Heart left ventricle (tissue), 16 donors: Measurements from ENCODE around the gene TSSC4. TPM values are rescaled to one million over a fixed set of nuclear protein-coding genes. Genes with fewer than 3 reads are reported as not detected.

ENCODE experiments used
- ATAC-seq, 4 donors: fragments of 200-7000 bp; cut with Tn5 transposase; one replicate each; pipeline ENCODE4 v1.9.1; 2020 to 2022; ENCODE audit warnings: moderate library complexity in 4 of 4, mild to moderate bottlenecking in 3 of 4, moderate number of reproducible peaks in 1 of 4
- DNase-seq, 5 donors: peaks; one replicate each; pipeline ENCODE4 v3.0.0-alpha.2; 2020
- H3K27ac ChIP-seq, 12 donors: fragments of 200-600 bp; sonication (generic) in 4 of 12; one replicate each; pipeline versions ENCODE4 v1.5.0 to v1.8.0; 2016 to 2022; ENCODE audit warnings: mild to moderate bottlenecking in 2 of 12
- H3K27me3 ChIP-seq, 9 donors: fragments of 200-600 bp; sonication (generic) in 2 of 9; one replicate each; pipeline versions ENCODE4 v1.5.1 to v1.8.0; 2016 to 2022; ENCODE audit warnings: mild to moderate bottlenecking in 3 of 9
- H3K36me3 ChIP-seq, 9 donors: fragments of 200-600 bp; sonication (generic) in 2 of 9; one replicate each; pipeline versions ENCODE4 v1.5.0 to v1.8.0; 2018 to 2022; ENCODE audit warnings: mild to moderate bottlenecking in 2 of 9
- H3K4me1 ChIP-seq, 12 donors: fragments of 200-600 bp; sonication (generic) in 4 of 12; one replicate each; pipeline versions ENCODE4 v1.5.0 to v1.8.0; 2016 to 2022; ENCODE audit warnings: mild to moderate bottlenecking in 3 of 12
- H3K4me3 ChIP-seq, 12 donors: fragments of 200-600 bp; sonication (generic) in 4 of 12; one replicate each; pipeline versions ENCODE4 v1.5.0 to v1.8.0; 2017 to 2022; ENCODE audit warnings: mild to moderate bottlenecking in 9 of 12, moderate library complexity in 4 of 12
- H3K9me3 ChIP-seq, 12 donors: fragments of 200-600 bp; sonication (generic) in 4 of 12; one replicate each; pipeline versions ENCODE4 v1.5.0 to v1.8.0; 2016 to 2022; ENCODE audit warnings: mild to moderate bottlenecking in 1 of 12
- CTCF ChIP-seq, 12 donors: fragments of 200-600 bp; sonication (generic) in 4 of 12; IDR thresholded peaks; one replicate each; pipeline versions ENCODE4 v1.5.0 to v1.8.0; 2018 to 2022; ENCODE audit warnings: antibody characterized with exemption in 12 of 12, mild to moderate bottlenecking in 5 of 12
- POLR2A ChIP-seq, 2 donors: fragments of 450-650 bp; IDR thresholded peaks; one replicate each; pipeline ENCODE4 v1.6.1; 2017; ENCODE audit warnings: antibody characterized with exemption in 2 of 2, mild to moderate bottlenecking in 2 of 2, moderate library complexity in 2 of 2
- WGBS, 4 donors: extraction: QIAGEN DNeasy Blood & Tissue Kit in 2 of 4; methylation state at CpG; one replicate each; pipeline versions ENCODE4 v1.1.5 to v1.1.7; 2013 to 2018; 5-methylcytosine and 5-hydroxymethylcytosine counted together
- intact Hi-C, 10 donors: fragments of 100-400 bp; cut with DNase I; formaldehyde crosslinking; loops; one replicate each; pipeline versions ENCODE4 v1.11.1 to v1.14.2; 2022
- polyA plus RNA-seq, 2 donors: library from polyadenylated mRNA; stranded (reverse); fragments of 200-250 nt; gene quantifications; one replicate each; pipeline ENCODE4 v1.2.3, GENCODE V29; 2013
- total RNA-seq, 9 donors: library from RNA; depleted of rRNA in 2 of 9; stranded (reverse); fragments of >200 nt in 2 of 9; fragmentation: NEBNext Ultra II Directional in 3 of 9; extraction: Animal tissue kit (Norgen Biotek cat#: 25700) in 3 of 9; gene quantifications; one replicate each; pipeline versions ENCODE4 v1.1.0 to v1.2.4, GENCODE V29; 2016 to 2023
- donor health status: ischemic (EF 13 %, LVEDD 7.1; RV severe dilation, severe dysfunction).
- donor health status: healthy with polysubstance abuse.
- donor health status: DM: no; HTN: yes; CAD: no.
- donor health status: DM: no; HTN: no; CAD: no.
- donor health status: ischemic (EF 25% LVEDD 6.9; RV normal size, moderate dysfunction).
- donor health status: ischemic (EF 25% LVEDD 5.7; RV mildly dilated, moderate dysfunction).
- donor health status: healthy.
- donor health status: DM: yes; HTN: yes; CAD: no.
- donor health status: ischemic (EF 35%, LVEDD 5.7; RV mildly dilated, moderate dysfunction).
- donor health status: nonischemic (EF 11% LVEDD 7.7; RV severe dilation, severe dysfunction).
- donor health status: DM: yes; HTN: yes; CAD: no.
- donor health status: PGD.
- donor health status: ischemic (EF 29% LVEDD 5.4; RV normal size, mild dysfunction).
- donor health status: nonischemic (EF 23%, LVEDD 6.1; RV moderate dilation, normal function).

Gene TSSC4
- total and polyA plus RNA-seq, 11 donors: 23.4 to 75.9 (median 37.2) TPM

GRCh38 chr11:2389377-2390026 lies 11.0 kb upstream of the TSSC4 start:
- Histone ChIP-seq H3K9me3 (no peaks in the 10 kb centered on the region), H3K27me3 (no peaks in the 10 kb centered on the region), H3K4me1 (peaks cover 26 to 88% (median 69%) of the 10 kb centered on the region in 12 donors), H3K36me3 (peaks cover 0 to 84% (median 46%) of the 10 kb centered on the region in 9 donors), H3K27ac (peak overlapping the region in 11 of 12 donors; percentile 18 to 90 (median 55)), H3K4me3 (no peak overlapping the region)
- TF ChIP-seq CTCF (IDR thresholded peaks at IDR 0.05): peak in 1 of 12 donors; percentile 7
- TF ChIP-seq POLR2A (IDR thresholded peaks at IDR 0.05): no peak
- ATAC-seq (peak in 1 of 4 donors; percentile 8), DNase-seq (no peak)
- intact Hi-C loops: no loop called here
- WGBS, 4 donors: 31 to 44% (median 40%) methylated on average over 8 to 14 of the region's 14 CpGs

DNA sequence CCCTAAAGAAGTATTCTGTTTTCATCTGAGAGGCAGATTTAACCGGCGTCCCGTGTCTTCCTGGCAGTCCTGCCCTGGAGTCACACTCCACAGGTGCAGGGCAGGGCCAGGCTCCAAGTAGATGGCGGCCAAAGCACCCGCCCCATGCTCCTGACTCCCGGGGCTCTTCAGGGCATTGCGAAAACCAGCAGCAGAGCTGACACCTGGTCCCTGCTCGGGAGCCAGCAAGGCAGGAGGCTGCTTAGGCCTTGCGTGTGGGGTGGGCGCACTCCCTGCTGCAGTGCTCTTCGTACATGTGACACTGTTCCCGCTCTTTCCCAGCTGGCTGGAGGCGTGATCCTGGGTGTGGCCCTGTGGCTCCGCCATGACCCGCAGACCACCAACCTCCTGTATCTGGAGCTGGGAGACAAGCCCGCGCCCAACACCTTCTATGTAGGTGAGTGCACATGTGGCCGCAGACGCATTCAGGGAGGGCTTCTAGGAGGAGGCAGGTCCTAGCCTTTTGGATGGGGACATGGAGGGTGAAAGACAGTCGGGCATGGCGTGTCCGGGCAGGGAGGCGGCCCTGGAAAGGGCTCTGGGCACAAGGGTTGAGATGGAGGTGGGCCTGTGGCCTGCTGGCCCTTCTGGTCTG lies 10.3 kb upstream of the TSSC4 start:
- TF ChIP-seq POLR2A (IDR thresholded peaks at IDR 0.05) (no peak), CTCF (IDR thresholded peaks at IDR 0.05) (no peak)
- intact Hi-C loops: no loop called here
- Histone ChIP-seq H3K4me3 (no peak overlapping the region), H3K9me3 (no peaks in the 10 kb centered on the region), H3K36me3 (peaks cover 0 to 85% (median 48%) of the 10 kb centered on the region in 9 donors), H3K4me1 (peaks cover 26 to 81% (median 63%) of the 10 kb centered on the region in 12 donors), H3K27me3 (no peaks in the 10 kb centered on the region), H3K27ac (peak overlapping the region in 11 of 12 donors; percentile 10 to 90 (median 55))
- no peak for ATAC-seq
- whole genome bisulfite sequencing, 4 donors: 70 to 76% (median 72%) methylated on average over 12 to 23 of the region's 23 CpGs
- no peak for DNase-seq

DNA sequence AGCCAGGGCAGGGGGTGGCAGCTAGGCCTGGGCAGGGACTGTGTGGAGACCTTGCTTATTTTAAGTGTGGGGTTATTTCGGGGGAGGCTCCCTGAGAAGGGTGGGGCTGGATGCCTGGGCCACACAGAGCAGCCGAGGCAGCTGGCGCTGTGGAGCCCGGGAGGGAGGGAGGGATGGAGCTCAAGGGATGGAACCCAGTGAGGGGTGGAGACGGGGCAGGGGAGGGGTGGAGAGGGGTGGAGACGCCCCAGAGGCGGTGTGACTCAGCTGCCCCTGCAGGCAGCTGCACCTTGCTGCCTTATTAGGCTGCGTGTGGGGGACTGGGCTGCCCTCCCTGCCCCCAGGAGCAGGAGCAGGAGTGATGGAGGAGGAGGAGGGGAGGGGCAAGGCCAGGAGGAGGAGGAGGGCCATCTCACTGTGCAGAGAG lies 9.8 kb upstream of the TSSC4 start:
- Histone ChIP-seq H3K4me1 (peaks cover 26 to 77% (median 58%) of the 10 kb centered on the region in 12 donors), H3K9me3 (no peaks in the 10 kb centered on the region), H3K27me3 (no peaks in the 10 kb centered on the region), H3K36me3 (peaks cover 0 to 85% (median 51%) of the 10 kb centered on the region in 9 donors), H3K27ac (peak overlapping the region in 8 of 12 donors; percentile 30 to 90 (median 60)), H3K4me3 (no peak overlapping the region)
- WGBS, 4 donors: 26 to 46% (median 35%) methylated on average over 6 to 8 of the region's 8 CpGs
- ATAC-seq: peak; percentile 36 to 68 (median 48)
- DNase-seq: peak in 2 of 5 donors; percentile 62 to 77
- intact Hi-C loops: no loop called here
- TF ChIP-seq CTCF (IDR thresholded peaks at IDR 0.05) (peak in 1 of 12 donors; percentile 3), POLR2A (IDR thresholded peaks at IDR 0.05) (no peak)
